ENCODE measurements around the gene PLCB2.

PLCB2 gene

GRCh38 chr15:40344217-40344616 is 36.5 kb upstream of the PLCB2 start:
- no peak overlapping the region for H3K27ac Mint-ChIP-seq
- no peaks in the 10 kb centered on the region for H3K27me3 Mint-ChIP-seq
- no peaks in the 10 kb centered on the region for H3K9me3 Mint-ChIP-seq
- no peaks in the 10 kb centered on the region for H3K36me3 Mint-ChIP-seq
- H3K4me3 Mint-ChIP-seq: no peak overlapping the region
- H3K4me1 Mint-ChIP-seq: no peaks in the 10 kb centered on the region

- H3K4me1 Mint-ChIP-seq: no peaks in the 10 kb centered on the region
- H3K27ac Mint-ChIP-seq: no peak overlapping the region
- H3K4me3 Mint-ChIP-seq: no peak overlapping the region
- H3K36me3 Mint-ChIP-seq: no peaks in the 10 kb centered on the region
- H3K9me3 Mint-ChIP-seq: no peaks in the 10 kb centered on the region
- no peaks in the 10 kb centered on the region for H3K27me3 Mint-ChIP-seq
Measured at GRCh38 chr15:40343512-40343911, 35.8 kb upstream of the PLCB2 start.

- Mint-ChIP-seq H3K36me3 (no peaks in the 10 kb centered on the region), H3K4me3 (no peak overlapping the region), H3K9me3 (no peaks in the 10 kb centered on the region), H3K4me1 (peaks cover 4% of the 10 kb centered on the region), H3K27me3 (no peaks in the 10 kb centered on the region), H3K27ac (no peak overlapping the region)
Measured at GRCh38 chr15:40342416-40343320, 34.9 kb upstream of the PLCB2 start.

- Mint-ChIP-seq H3K36me3 (no peaks in the 10 kb centered on the region), H3K27me3 (no peaks in the 10 kb centered on the region), H3K27ac (no peak within 1 kb of the TSS), H3K4me1 (peaks cover 4% of the 10 kb centered on the region), H3K4me3 (no peak within 1 kb of the TSS), H3K9me3 (no peaks in the 10 kb centered on the region)
Measured at GRCh38 chr15:40340740-40341400, 33.1 kb upstream of the PLCB2 start, which contains the start of gene CCDC9B. CCDC9B (minus strand) TSS chr15:40340939; CDS start chr15:40340819, 120 bp downstream.

- no peak overlapping the region for H3K27ac Mint-ChIP-seq
- no peaks in the 10 kb centered on the region for H3K9me3 Mint-ChIP-seq
Measured at GRCh38 chr15:40340038-40340739, 32.5 kb upstream of the PLCB2 start.

GRCh38 chr15:40339621-40339945 is 31.8 kb upstream of the PLCB2 start:
- Mint-ChIP-seq H3K4me3 (no peak overlapping the region), H3K27me3 (no peaks in the 10 kb centered on the region), H3K9me3 (no peaks in the 10 kb centered on the region), H3K4me1 (peaks cover 4% of the 10 kb centered on the region), H3K36me3 (no peaks in the 10 kb centered on the region), H3K27ac (no peak overlapping the region)

More at GRCh38 chr15:40340038-40340739, 32.5 kb upstream of the PLCB2 start:
- H3K4me1 Mint-ChIP-seq: peaks cover 4% of the 10 kb centered on the region
- no peaks in the 10 kb centered on the region for H3K36me3 Mint-ChIP-seq
- no peaks in the 10 kb centered on the region for H3K27me3 Mint-ChIP-seq
- no peak overlapping the region for H3K4me3 Mint-ChIP-seq

GRCh38 chr15:40338921-40339620 is 31.3 kb upstream of the PLCB2 start:
- Mint-ChIP-seq H3K27ac (no peak overlapping the region), H3K27me3 (no peaks in the 10 kb centered on the region), H3K4me3 (no peak overlapping the region), H3K36me3 (no peaks in the 10 kb centered on the region), H3K4me1 (peaks cover 9% of the 10 kb centered on the region), H3K9me3 (no peaks in the 10 kb centered on the region)

GRCh38 chr15:40338041-40338657 is 30.4 kb upstream of the PLCB2 start:
- Mint-ChIP-seq H3K4me3 (peak overlapping the region; percentile 49), H3K27ac (no peak overlapping the region), H3K4me1 (peaks cover 16% of the 10 kb centered on the region), H3K36me3 (no peaks in the 10 kb centered on the region), H3K27me3 (no peaks in the 10 kb centered on the region), H3K9me3 (no peaks in the 10 kb centered on the region)

- H3K27ac Mint-ChIP-seq: no peak overlapping the region
- H3K36me3 Mint-ChIP-seq: no peaks in the 10 kb centered on the region
- peak overlapping the region; percentile 49 for H3K4me3 Mint-ChIP-seq
- peaks cover 16% of the 10 kb centered on the region for H3K4me1 Mint-ChIP-seq
- H3K27me3 Mint-ChIP-seq: no peaks in the 10 kb centered on the region
- H3K9me3 Mint-ChIP-seq: no peaks in the 10 kb centered on the region
Measured at GRCh38 chr15:40337597-40337996, 29.9 kb upstream of the PLCB2 start.

- Mint-ChIP-seq H3K4me1 (peaks cover 16% of the 10 kb centered on the region), H3K9me3 (no peaks in the 10 kb centered on the region), H3K27ac (no peak overlapping the region), H3K27me3 (no peaks in the 10 kb centered on the region), H3K4me3 (no peak overlapping the region), H3K36me3 (no peaks in the 10 kb centered on the region)
Measured at GRCh38 chr15:40336744-40337122, 29.0 kb upstream of the PLCB2 start.

GRCh38 chr15:40335938-40336743 is 28.4 kb upstream of the PLCB2 start:
- no peaks in the 10 kb centered on the region for H3K9me3 Mint-ChIP-seq
- no peak overlapping the region for H3K27ac Mint-ChIP-seq

GRCh38 chr15:40334941-40335795 is 27.4 kb upstream of the PLCB2 start:
- peaks cover 16% of the 10 kb centered on the region for H3K4me1 Mint-ChIP-seq
- H3K9me3 Mint-ChIP-seq: no peaks in the 10 kb centered on the region
- H3K36me3 Mint-ChIP-seq: no peaks in the 10 kb centered on the region
- H3K27me3 Mint-ChIP-seq: no peaks in the 10 kb centered on the region
- no peak overlapping the region for H3K27ac Mint-ChIP-seq
- H3K4me3 Mint-ChIP-seq: no peak overlapping the region

More at GRCh38 chr15:40335938-40336743, 28.4 kb upstream of the PLCB2 start:
- no peak overlapping the region for H3K4me3 Mint-ChIP-seq
- H3K4me1 Mint-ChIP-seq: peaks cover 16% of the 10 kb centered on the region
- H3K27me3 Mint-ChIP-seq: no peaks in the 10 kb centered on the region
- no peaks in the 10 kb centered on the region for H3K36me3 Mint-ChIP-seq

GRCh38 chr15:40334541-40334940 is 26.8 kb upstream of the PLCB2 start:
- peaks cover 16% of the 10 kb centered on the region for H3K4me1 Mint-ChIP-seq
- H3K27ac Mint-ChIP-seq: no peak overlapping the region
- H3K4me3 Mint-ChIP-seq: no peak overlapping the region
- H3K27me3 Mint-ChIP-seq: no peaks in the 10 kb centered on the region
- no peaks in the 10 kb centered on the region for H3K9me3 Mint-ChIP-seq
- no peaks in the 10 kb centered on the region for H3K36me3 Mint-ChIP-seq

All from activated naive CD4-positive, alpha-beta T cell treated with anti-CD3 and anti-CD28 coated beads, Interleukin-2, amount 50 U/mL, for 24 hours (primary cell).